Putamen (tissue), 1 donor: Measurements from ENCODE around the gene SNX32.

Experiments used
- DNase-seq: peaks from one replicate; pipeline ENCODE4 v3.0.0-alpha.2; 2016; ENCODE audit warnings: low spot score

SNX32 gene

GRCh38 chr11:65857500-65857852 is 23.7 kb downstream of the SNX32 start:
- DNase-seq, result peak; percentile 64

- peak; percentile 97 for DNase-seq
Measured at GRCh38 chr11:65857853-65858680, 24.3 kb downstream of the SNX32 start, which contains the start of gene CFL1. TSS of gene CFL1 (minus strand) at chr11:65858180. CDS start at chr11:65858099, 81 bp downstream.

GRCh38 chr11:65858681-65859087 is 24.9 kb downstream of the SNX32 start:
- no peak for DNase-seq

- peak; percentile 96 for DNase-seq
Measured at GRCh38 chr11:65859095-65859811, 25.5 kb downstream of the SNX32 start.

- DNase-seq, result no peak
Measured at GRCh38 chr11:65859812-65860277, 26.1 kb downstream of the SNX32 start.

- DNase-seq, result peak; percentile 92
Measured at GRCh38 chr11:65860278-65861164, 26.8 kb downstream of the SNX32 start, which contains the start of gene MUS81. TSS of gene MUS81 (plus strand) at chr11:65860433. CDS start at chr11:65860754, 321 bp downstream.

GRCh38 chr11:65861165-65861505 is 27.4 kb downstream of the SNX32 start:
- no peak for DNase-seq

- DNase-seq, result no peak
Measured at GRCh38 chr11:65861533-65862183, 27.9 kb downstream of the SNX32 start.

GRCh38 chr11:65862191-65862735 is 28.5 kb downstream of the SNX32 start:
- DNase-seq, result no peak

GRCh38 chr11:65862941-65863888 is 29.5 kb downstream of the SNX32 start:
- DNase-seq, result no peak

GRCh38 chr11:65863889-65864705 is 30.3 kb downstream of the SNX32 start:
- DNase-seq, result no peak

- DNase-seq, result no peak
Measured at GRCh38 chr11:65864706-65865471, 31.1 kb downstream of the SNX32 start.

- DNase-seq, result no peak
Measured at GRCh38 chr11:65865550-65866172, 31.9 kb downstream of the SNX32 start.

- no peak for DNase-seq
Measured at GRCh38 chr11:65866509-65867283, 32.9 kb downstream of the SNX32 start.

GRCh38 chr11:65867284-65868071 is 33.7 kb downstream of the SNX32 start:
- DNase-seq, result no peak

- no peak for DNase-seq
Measured at GRCh38 chr11:65868076-65868667, 34.4 kb downstream of the SNX32 start.
